ENCODE data around the gene MAML3.

MAML3 gene

DNA sequence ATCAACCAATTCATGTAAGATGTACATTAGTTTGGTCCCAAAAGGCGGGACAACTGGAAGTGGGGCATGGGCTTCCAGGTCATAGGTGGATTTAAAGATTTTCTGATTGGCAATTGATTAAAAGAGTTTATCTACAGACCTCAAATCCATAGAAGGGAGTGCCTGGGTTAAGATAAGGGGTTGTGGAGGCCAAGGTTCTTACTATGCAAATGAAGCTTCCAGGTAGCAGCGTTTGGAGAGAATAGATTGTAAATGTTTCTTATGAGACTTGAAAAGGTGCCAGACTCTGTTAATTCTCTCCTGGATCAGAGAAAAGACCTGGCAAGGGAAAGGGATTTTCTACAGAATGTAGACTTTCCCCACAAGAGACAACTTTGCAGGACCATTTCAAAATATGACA lies 485.9 kb downstream of the MAML3 start:
- no peak for DNase-seq
